OCI-LY7 (cell line): ENCODE data around the gene NGDN. TPM values are rescaled to one million over a fixed set of nuclear protein-coding genes. Genes with fewer than 3 reads are reported as not detected.

Experiments
- BruUV-seq: library from RNA; stranded (reverse); fragments of 400-500 nt; replicated peaks from 2 replicates; lab custom pipeline; 2021; lab: Mats Ljungman, UMichigan
- CTCF ChIA-PET: fragments of 300-600 bp; sonication (Branson Sonifier 250); formaldehyde crosslinking; loops from one replicate; lab custom pipeline; 2022; ENCODE audit warnings: antibody characterized with exemption; ENCODE audit not compliant: unreplicated experiment; lab: Charles Lee
- POLR2A ChIA-PET: fragments of 300-600 bp; sonication (Branson Sonifier 250); formaldehyde crosslinking; loops from one replicate; lab custom pipeline; 2022; ENCODE audit warnings: antibody characterized with exemption; lab: Charles Lee
- DNase-seq: peaks from one replicate; pipeline ENCODE4 v3.0.0-alpha.2; 2015; ENCODE audit warnings: low spot score
- H2AFZ ChIP-seq: fragments of 200-600 bp; sonication (generic), shearing (Covaris generic); 2 replicates; pipeline ENCODE4 v1.6.1; 2014; ENCODE audit warnings: mild to moderate bottlenecking, antibody characterized with exemption, low read length, moderate library complexity
- H3K27ac ChIP-seq: fragments of 200-600 bp; sonication (generic); 2 replicates; pipeline ENCODE4 v1.5.1; 2014; ENCODE audit warnings: mixed run types, low read depth, mild to moderate bottlenecking, moderate library complexity, low read length, inconsistent platforms; ENCODE audit not compliant: poor library complexity, severe bottlenecking
- H3K36me3 ChIP-seq: fragments of 200-600 bp; sonication (generic); 2 replicates; pipeline ENCODE4 v1.6.1; 2014; ENCODE audit warnings: mild to moderate bottlenecking, antibody characterized with exemption, low read length, moderate library complexity, mixed read lengths; ENCODE audit not compliant: insufficient read depth
- H3K4me1 ChIP-seq: fragments of 200-600 bp; sonication (generic); 2 replicates; pipeline ENCODE4 v1.5.1; 2014; ENCODE audit warnings: mild to moderate bottlenecking, low read length; ENCODE audit not compliant: insufficient read depth, poor library complexity, severe bottlenecking
- H3K4me2 ChIP-seq: fragments of 200-600 bp; sonication (generic); 2 replicates; pipeline ENCODE4 v1.6.1; 2014; ENCODE audit warnings: mild to moderate bottlenecking, low read length
- H3K4me3 ChIP-seq: fragments of 200-600 bp; sonication (generic); 2 replicates; pipeline ENCODE4 v1.5.1; 2014; ENCODE audit warnings: mild to moderate bottlenecking, low read depth, low read length; ENCODE audit not compliant: poor library complexity, severe bottlenecking
- H3K79me2 ChIP-seq: fragments of 200-600 bp; sonication (generic); 2 replicates; pipeline ENCODE4 v1.6.1; 2016; ENCODE audit warnings: low read depth, mild to moderate bottlenecking, low read length, moderate library complexity, mixed read lengths; ENCODE audit not compliant: insufficient read depth
- H3K9me2 ChIP-seq: fragments of 200-600 bp; sonication (generic); 2 replicates; pipeline ENCODE4 v1.6.1; 2016; ENCODE audit warnings: mild to moderate bottlenecking, low read length, mixed read lengths; ENCODE audit not compliant: insufficient read depth
- H3K9me3 ChIP-seq: fragments of 200-600 bp; sonication (generic); 2 replicates; pipeline ENCODE4 v1.6.1; 2014; ENCODE audit warnings: mild to moderate bottlenecking, mixed run types, low read length, mixed read lengths
- H4K20me1 ChIP-seq: fragments of 200-600 bp; sonication (generic); 2 replicates; pipeline ENCODE4 v1.6.1; 2014; ENCODE audit warnings: mild to moderate bottlenecking, antibody characterized with exemption, low read length, moderate library complexity, mixed read lengths; ENCODE audit not compliant: insufficient read depth
- EZH2phosphoT487 ChIP-seq: fragments of 200-600 bp; sonication (generic); IDR thresholded peaks from 2 replicates; pipeline ENCODE4 v1.6.1; 2018; ENCODE audit warnings: low read depth, borderline replicate concordance, mild to moderate bottlenecking, mixed run types, antibody characterized with exemption, low read length, moderate library complexity, mixed read lengths
- intact Hi-C: fragments of 100-400 bp; cut with micrococcal nuclease; formaldehyde crosslinking; loops from one replicate; pipeline ENCODE4 v1.10.0; 2022; ENCODE audit not compliant: unreplicated experiment
- total RNA-seq, 2 experiments: library from RNA; depleted of rRNA in 1 of 2; stranded (reverse); fragments of >200 nt in 1 of 2; shearing (Covaris generic) in 1 of 2; gene quantifications; 2 replicates each; pipeline ENCODE4 v1.2.3, GENCODE V29; 2014 to 2022
- TF ChIP-seq, protein P1 (sequence below): fragments of 200-600 bp; sonication (generic); conservative IDR thresholded peaks from 2 replicates; pipeline ENCODE4 v1.5.1; 2014; ENCODE audit warnings: mild to moderate bottlenecking, antibody characterized with exemption, low read length, moderate library complexity, mixed read lengths

The NGDN gene
- total RNA-seq, 2 experiments from 2014 or later: 53.6 to 57.5 TPM

- no peak for DNase-seq
- Histone ChIP-seq H3K79me2 (no peaks in the 10 kb centered on the region), H2AFZ (no peak overlapping the region), H3K36me3 (no peaks in the 10 kb centered on the region), H3K4me2 (no peak overlapping the region), H3K4me1 (no peaks in the 10 kb centered on the region), H3K9me2 (no peaks in the 10 kb centered on the region), H3K27ac (no peak overlapping the region), H4K20me1 (no peaks in the 10 kb centered on the region), H3K9me3 (no peaks in the 10 kb centered on the region), H3K4me3 (no peak overlapping the region)
- ChIA-PET CTCF (no interaction called here), POLR2A (no interaction called here)
- no peak for TF ChIP-seq EZH2phosphoT487
- TF ChIP-seq, protein P1, sequence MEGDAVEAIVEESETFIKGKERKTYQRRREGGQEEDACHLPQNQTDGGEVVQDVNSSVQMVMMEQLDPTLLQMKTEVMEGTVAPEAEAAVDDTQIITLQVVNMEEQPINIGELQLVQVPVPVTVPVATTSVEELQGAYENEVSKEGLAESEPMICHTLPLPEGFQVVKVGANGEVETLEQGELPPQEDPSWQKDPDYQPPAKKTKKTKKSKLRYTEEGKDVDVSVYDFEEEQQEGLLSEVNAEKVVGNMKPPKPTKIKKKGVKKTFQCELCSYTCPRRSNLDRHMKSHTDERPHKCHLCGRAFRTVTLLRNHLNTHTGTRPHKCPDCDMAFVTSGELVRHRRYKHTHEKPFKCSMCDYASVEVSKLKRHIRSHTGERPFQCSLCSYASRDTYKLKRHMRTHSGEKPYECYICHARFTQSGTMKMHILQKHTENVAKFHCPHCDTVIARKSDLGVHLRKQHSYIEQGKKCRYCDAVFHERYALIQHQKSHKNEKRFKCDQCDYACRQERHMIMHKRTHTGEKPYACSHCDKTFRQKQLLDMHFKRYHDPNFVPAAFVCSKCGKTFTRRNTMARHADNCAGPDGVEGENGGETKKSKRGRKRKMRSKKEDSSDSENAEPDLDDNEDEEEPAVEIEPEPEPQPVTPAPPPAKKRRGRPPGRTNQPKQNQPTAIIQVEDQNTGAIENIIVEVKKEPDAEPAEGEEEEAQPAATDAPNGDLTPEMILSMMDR: no peak
- intact Hi-C loops: no loop called here
- no TSS peak for BruUV-seq
Observed at GRCh38 chr14:23518709-23519108, 49.2 kb downstream of the NGDN start.

DNA sequence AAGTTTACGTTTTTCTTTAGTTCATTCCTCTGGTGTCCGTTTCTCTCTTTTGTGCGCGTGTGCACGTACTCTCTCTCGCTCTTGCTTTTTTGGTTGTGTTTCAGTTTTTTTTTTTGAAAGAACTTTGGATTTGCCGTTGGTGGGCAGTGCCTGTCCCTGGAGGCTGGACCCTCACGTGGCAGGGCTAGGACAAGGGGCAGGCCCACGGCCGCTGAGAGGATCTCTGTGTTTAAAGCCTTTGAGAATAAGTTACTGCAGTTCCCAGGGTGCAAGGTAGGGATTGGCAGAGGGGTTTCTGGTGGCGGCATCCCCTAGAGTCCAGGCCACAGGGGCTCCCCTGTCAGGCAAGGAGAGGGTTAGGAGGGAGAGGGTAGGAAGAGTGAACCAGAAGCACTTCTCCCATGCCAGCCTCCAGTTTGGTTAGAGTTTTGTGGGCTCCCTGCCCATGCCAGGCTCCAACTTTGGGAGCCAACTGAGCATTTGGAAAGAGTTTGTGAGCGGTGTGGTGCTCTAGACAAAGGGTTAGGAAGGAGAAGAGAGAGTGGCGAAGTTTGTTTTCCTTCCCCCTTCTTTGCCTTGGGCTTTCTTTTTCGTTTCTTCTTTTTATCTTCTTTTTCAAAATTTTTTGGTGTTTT is 51.5 kb downstream of the NGDN start:
- Histone ChIP-seq H3K4me1 (no peaks in the 10 kb centered on the region), H3K27ac (no peak overlapping the region), H3K9me3 (no peaks in the 10 kb centered on the region), H3K4me3 (no peak overlapping the region), H3K36me3 (no peaks in the 10 kb centered on the region), H2AFZ (no peak overlapping the region), H3K79me2 (no peaks in the 10 kb centered on the region), H3K9me2 (no peaks in the 10 kb centered on the region), H4K20me1 (no peaks in the 10 kb centered on the region), H3K4me2 (no peak overlapping the region)
- DNase-seq: no peak
- TF ChIP-seq, protein P1: no peak
- intact Hi-C loops: no loop called here
- CTCF ChIA-PET: interaction anchor here (0.6 kb wide), 1 partner anchor 33 kb away, joined by 3 read pairs; no protein-coding TSS in a partner anchor
- POLR2A ChIA-PET: interaction anchor here (0.6 kb wide), 1 partner anchor 145 kb away, joined by 9 read pairs; no protein-coding TSS in a partner anchor
- no TSS peak for BruUV-seq
